GM12874 (cell line): ENCODE data around the gene KIAA0513.

Experiments
- CTCF ChIP-seq: IDR thresholded peaks from 2 replicates; pipeline ENCODE4 v1.5.1; 2011; ENCODE audit warnings: low read depth, mild to moderate bottlenecking, control low read depth, low read length, moderate library complexity; ENCODE audit not compliant: insufficient read depth

Gene KIAA0513

DNA sequence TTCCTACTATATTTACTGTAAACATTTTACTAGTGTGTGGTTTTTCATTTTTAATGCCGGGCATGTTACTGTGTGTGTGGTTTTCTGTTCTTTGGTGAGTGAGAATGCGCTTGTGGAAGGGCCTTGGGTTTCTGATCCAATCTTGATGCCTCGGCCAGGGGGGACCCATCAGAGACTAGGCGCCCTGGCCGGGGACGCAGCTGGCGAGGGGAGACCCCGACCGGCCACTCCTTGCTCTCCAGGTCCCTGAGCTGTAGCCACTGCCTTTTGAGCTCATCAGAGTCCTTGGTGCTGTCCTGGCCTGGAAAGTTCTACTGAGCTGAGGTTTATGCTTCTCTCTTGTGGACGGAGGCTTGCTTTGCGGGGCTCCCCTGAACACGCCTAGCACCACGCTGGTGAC, 37.5 kb downstream of the KIAA0513 start:
- no peak for TF ChIP-seq CTCF

- TF ChIP-seq CTCF: no peak
These were observed 38.8 kb downstream of the KIAA0513 start for GRCh38 chr16:85066346-85066885.

DNA sequence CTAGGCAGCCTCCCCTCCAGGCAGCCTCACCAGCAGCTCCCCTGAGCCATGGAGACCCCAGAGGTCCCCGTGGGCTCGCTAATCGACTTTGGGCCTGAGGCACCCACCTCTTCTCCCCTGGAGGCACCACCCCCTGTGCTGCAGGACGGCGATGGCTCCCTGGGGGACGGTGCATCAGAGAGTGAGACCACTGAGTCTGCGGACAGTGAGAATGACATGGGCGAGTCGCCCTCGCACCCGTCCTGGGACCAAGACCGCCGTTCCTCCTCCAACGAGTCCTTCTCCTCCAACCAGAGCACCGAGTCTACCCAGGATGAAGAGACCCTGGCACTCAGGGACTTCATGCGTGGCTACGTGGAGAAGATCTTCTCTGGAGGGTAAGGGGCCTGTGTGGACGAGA, 39.4 kb downstream of the KIAA0513 start:
- TF ChIP-seq CTCF: no peak

DNA sequence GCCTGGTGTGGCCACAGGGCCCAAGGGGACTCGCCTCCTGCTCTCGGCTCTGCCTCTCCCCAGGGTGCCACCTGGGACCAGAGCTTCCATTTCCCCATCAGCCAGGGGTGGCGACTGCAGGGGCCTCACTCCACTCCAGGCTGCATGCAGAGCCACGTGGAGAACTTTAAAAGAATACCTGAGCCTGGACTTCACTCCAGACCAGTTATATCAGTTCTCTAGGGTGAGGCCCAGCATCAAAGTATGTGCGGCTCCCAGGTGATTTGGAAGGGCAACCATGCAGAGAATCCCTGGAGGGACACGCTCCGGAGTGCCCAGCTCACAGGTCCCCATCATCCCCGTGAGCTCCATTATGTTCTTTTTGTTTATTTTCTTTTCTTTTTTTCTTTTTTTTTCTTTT, 39.8 kb downstream of the KIAA0513 start:
- no peak for TF ChIP-seq CTCF

- TF ChIP-seq CTCF: no peak
These were observed 41.2 kb downstream of the KIAA0513 start for GRCh38 chr16:85068746-85069145.

DNA sequence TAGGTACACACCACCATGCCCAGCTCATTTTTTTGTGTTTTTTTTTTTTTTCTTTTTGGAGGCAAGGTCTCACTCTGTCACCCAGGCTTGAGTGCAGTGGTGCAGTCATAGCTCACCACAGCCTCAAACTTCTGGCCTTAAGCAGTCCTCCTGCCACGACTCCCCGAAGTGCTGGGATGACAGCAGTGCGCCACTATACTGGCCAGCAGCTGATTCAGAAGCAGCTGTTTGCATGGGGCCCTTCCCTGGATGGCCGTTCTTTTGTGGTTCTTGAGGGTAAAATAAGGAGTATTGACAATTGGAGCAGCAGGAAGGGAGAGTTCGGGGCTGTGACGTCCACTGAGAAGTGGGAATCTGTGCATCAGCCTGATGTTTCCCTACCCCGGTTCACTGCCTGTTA, 41.6 kb downstream of the KIAA0513 start:
- no peak for TF ChIP-seq CTCF

DNA sequence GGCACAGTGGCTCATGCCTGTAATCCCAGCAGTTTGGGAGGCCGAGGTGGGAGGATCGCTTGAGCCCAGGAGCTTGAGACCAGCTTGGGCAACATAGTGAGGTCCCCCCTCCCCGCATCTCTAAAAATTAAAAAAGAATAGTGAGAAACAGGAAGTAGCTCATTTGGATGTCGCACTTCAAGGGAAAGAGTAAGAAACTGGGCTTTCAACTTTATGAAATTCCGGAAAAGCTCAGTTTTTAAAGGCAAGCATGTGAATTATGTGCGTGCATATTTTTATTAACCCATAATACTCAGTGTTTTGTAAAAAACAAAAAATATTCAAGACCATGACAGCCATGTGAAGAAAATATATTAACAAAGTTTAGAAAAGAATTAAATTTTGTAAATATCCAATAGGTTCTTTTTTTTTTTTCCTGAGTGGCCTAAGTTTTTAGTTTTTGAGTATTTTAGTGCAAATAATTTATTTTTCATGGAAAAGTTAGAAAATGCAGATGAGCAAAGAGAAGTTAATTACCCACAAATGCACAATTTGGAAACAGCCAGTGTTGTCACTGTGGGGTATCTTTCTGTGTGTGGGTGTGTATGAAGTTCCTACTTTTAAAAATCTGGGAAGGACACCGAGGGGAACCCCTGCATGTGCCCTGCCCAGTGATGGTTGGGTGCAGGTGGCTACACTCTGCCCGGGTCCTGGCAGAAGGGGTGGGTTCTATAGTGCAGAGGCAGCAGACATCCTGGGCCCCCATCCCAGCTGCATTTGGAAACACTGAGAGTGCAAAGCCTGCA, 44.7 kb downstream of the KIAA0513 start:
- TF ChIP-seq CTCF: no peak
